GM19099 (cell line): ENCODE measurements around the gene C1QL4.

Experiments used
- POLR2A ChIP-seq: IDR thresholded peaks from 3 replicates; pipeline ENCODE4 v1.6.1; 2011; ENCODE audit warnings: low read depth; ENCODE audit not compliant: insufficient read length; ENCODE audit errors: extremely low read depth

Gene C1QL4

GRCh38 chr12:49283541-49284429 lies 53.2 kb downstream of the C1QL4 start:
- TF ChIP-seq POLR2A, result no peak
